ENCODE measurements around the gene UQCRH. TPM values are rescaled to one million over a fixed set of nuclear protein-coding genes. Genes with fewer than 3 reads are reported as not detected.
"Not testable (repeated sequence)": the region's sequence is repeated elsewhere in the genome, so short reads cannot be mapped to it uniquely, and the experiment has no call there.

The UQCRH gene
- total RNA-seq, 1 donor from 2014 or later: 258 TPM

- Mint-ChIP-seq H3K27ac (peak overlapping the region; percentile 53), H3K36me3 (ENCODE audit: low read depth) (peaks cover 48% of the 10 kb centered on the region), H3K4me3 (peak overlapping the region; percentile 28), H3K27me3 (ENCODE audit: insufficient read depth) (no peaks in the 10 kb centered on the region), H3K9me3 (no peaks in the 10 kb centered on the region), H3K4me1 (ENCODE audit: low read depth) (peaks cover 49% of the 10 kb centered on the region)
- intact Hi-C loops (cut with micrococcal nuclease): loop anchor here (5.0 kb wide), 1 partner anchor 211 kb away; the partner anchor contains the start of gene PIK3R3
- DNase-seq (ENCODE audit: low spot score): no peak
These were observed 39.8 kb downstream of the UQCRH start for GRCh38 chr1:46343351-46343695.

- H3K9me3 Mint-ChIP-seq: no peaks in the 10 kb centered on the region
- H3K4me1 Mint-ChIP-seq (ENCODE audit: low read depth): peaks cover 51% of the 10 kb centered on the region
- peaks cover 48% of the 10 kb centered on the region for H3K36me3 Mint-ChIP-seq (ENCODE audit: low read depth)
- intact Hi-C loops (cut with micrococcal nuclease): loop anchor here (5.0 kb wide), 1 partner anchor 211 kb away; the partner anchor contains the start of gene PIK3R3
- DNase-seq (ENCODE audit: low spot score): no peak
- H3K27ac Mint-ChIP-seq: peak overlapping the region; percentile 53
- no peak overlapping the region for H3K4me3 Mint-ChIP-seq
- no peaks in the 10 kb centered on the region for H3K27me3 Mint-ChIP-seq (ENCODE audit: insufficient read depth)
These were observed 40.2 kb downstream of the UQCRH start for GRCh38 chr1:46343705-46344104.

GRCh38 chr1:46344481-46344880, 41.0 kb downstream of the UQCRH start:
- H3K4me1 Mint-ChIP-seq (ENCODE audit: low read depth): peaks cover 48% of the 10 kb centered on the region
- H3K27ac Mint-ChIP-seq: no peak overlapping the region
- intact Hi-C loops (cut with micrococcal nuclease): loop anchor here (5.0 kb wide), 1 partner anchor 212 kb away; the partner anchor contains the start of gene PIK3R3
- DNase-seq (ENCODE audit: low spot score): no peak
- no peak overlapping the region for H3K4me3 Mint-ChIP-seq
- H3K36me3 Mint-ChIP-seq (ENCODE audit: low read depth): peaks cover 50% of the 10 kb centered on the region
- H3K9me3 Mint-ChIP-seq: no peaks in the 10 kb centered on the region
- H3K27me3 Mint-ChIP-seq (ENCODE audit: insufficient read depth): no peaks in the 10 kb centered on the region

- H3K9me3 Mint-ChIP-seq: no peaks in the 10 kb centered on the region
- no peak for DNase-seq (ENCODE audit: low spot score)
- intact Hi-C loops (cut with micrococcal nuclease): no loop called here
- no peak overlapping the region for H3K27ac Mint-ChIP-seq
- H3K4me1 Mint-ChIP-seq (ENCODE audit: low read depth): peaks cover 44% of the 10 kb centered on the region
- H3K4me3 Mint-ChIP-seq: no peak overlapping the region
- H3K36me3 Mint-ChIP-seq (ENCODE audit: low read depth): peaks cover 54% of the 10 kb centered on the region
- no peaks in the 10 kb centered on the region for H3K27me3 Mint-ChIP-seq (ENCODE audit: insufficient read depth)
These were observed 41.8 kb downstream of the UQCRH start for GRCh38 chr1:46345281-46345680.

GRCh38 chr1:46352363-46352762, 48.9 kb downstream of the UQCRH start:
- no peak overlapping the region for H3K4me3 Mint-ChIP-seq
- intact Hi-C loops (cut with micrococcal nuclease): no loop called here
- DNase-seq (ENCODE audit: low spot score): no peak
- peaks cover 11% of the 10 kb centered on the region for H3K4me1 Mint-ChIP-seq (ENCODE audit: low read depth)
- no peaks in the 10 kb centered on the region for H3K9me3 Mint-ChIP-seq
- no peaks in the 10 kb centered on the region for H3K27me3 Mint-ChIP-seq (ENCODE audit: insufficient read depth)
- H3K36me3 Mint-ChIP-seq (ENCODE audit: low read depth): peaks cover 42% of the 10 kb centered on the region
- no peak overlapping the region for H3K27ac Mint-ChIP-seq

GRCh38 chr1:46355920-46356319, 52.4 kb downstream of the UQCRH start:
- DNase-seq (ENCODE audit: low spot score); H3K9me3 Mint-ChIP-seq; H3K4me3 Mint-ChIP-seq; H3K27ac Mint-ChIP-seq; intact Hi-C loops (cut with micrococcal nuclease); H3K4me1 Mint-ChIP-seq (ENCODE audit: low read depth); H3K27me3 Mint-ChIP-seq (ENCODE audit: insufficient read depth): not testable (repeated sequence)
- peaks cover 34% of the 10 kb centered on the region for H3K36me3 Mint-ChIP-seq (ENCODE audit: low read depth)

GRCh38 chr1:46362158-46362557, 58.7 kb downstream of the UQCRH start:
- Mint-ChIP-seq H3K27ac (no peak overlapping the region), H3K36me3 (ENCODE audit: low read depth) (peaks cover 33% of the 10 kb centered on the region), H3K4me1 (ENCODE audit: low read depth) (no peaks in the 10 kb centered on the region), H3K27me3 (ENCODE audit: insufficient read depth) (no peaks in the 10 kb centered on the region), H3K4me3 (no peak overlapping the region), H3K9me3 (no peaks in the 10 kb centered on the region)
- no peak for DNase-seq (ENCODE audit: low spot score)
- intact Hi-C loops (cut with micrococcal nuclease): no loop called here

- H3K27ac Mint-ChIP-seq: no peak overlapping the region
- no peaks in the 10 kb centered on the region for H3K4me1 Mint-ChIP-seq (ENCODE audit: low read depth)
- H3K4me3 Mint-ChIP-seq: no peak overlapping the region
- peaks cover 31% of the 10 kb centered on the region for H3K36me3 Mint-ChIP-seq (ENCODE audit: low read depth)
- intact Hi-C loops (cut with micrococcal nuclease): no loop called here
- H3K27me3 Mint-ChIP-seq (ENCODE audit: insufficient read depth): no peaks in the 10 kb centered on the region
- H3K9me3 Mint-ChIP-seq: no peaks in the 10 kb centered on the region
- DNase-seq (ENCODE audit: low spot score): no peak
These were observed 59.6 kb downstream of the UQCRH start for GRCh38 chr1:46363121-46363520.

GRCh38 chr1:46364612-46365011, 61.1 kb downstream of the UQCRH start:
- no peaks in the 10 kb centered on the region for H3K27me3 Mint-ChIP-seq (ENCODE audit: insufficient read depth)
- no peak overlapping the region for H3K27ac Mint-ChIP-seq
- no peaks in the 10 kb centered on the region for H3K9me3 Mint-ChIP-seq
- no peak overlapping the region for H3K4me3 Mint-ChIP-seq
- no peak for DNase-seq (ENCODE audit: low spot score)
- peaks cover 31% of the 10 kb centered on the region for H3K36me3 Mint-ChIP-seq (ENCODE audit: low read depth)
- H3K4me1 Mint-ChIP-seq (ENCODE audit: low read depth): peaks cover 1% of the 10 kb centered on the region
- intact Hi-C loops (cut with micrococcal nuclease): no loop called here

GRCh38 chr1:46365796-46366195, 62.3 kb downstream of the UQCRH start:
- DNase-seq (ENCODE audit: low spot score); H3K4me1 Mint-ChIP-seq (ENCODE audit: low read depth); H3K9me3 Mint-ChIP-seq; H3K4me3 Mint-ChIP-seq; intact Hi-C loops (cut with micrococcal nuclease); H3K27me3 Mint-ChIP-seq (ENCODE audit: insufficient read depth); H3K27ac Mint-ChIP-seq: not testable (repeated sequence)
- H3K36me3 Mint-ChIP-seq (ENCODE audit: low read depth): peaks cover 28% of the 10 kb centered on the region

Other genes with a start within 250 kb of the UQCRH start
- gene PIK3R3, start 171.1 kb upstream of the UQCRH start, total RNA-seq: 3.6 TPM in 2 replicates
- gene TSPAN1, start 128.6 kb upstream of the UQCRH start, total RNA-seq: not detected in 2 replicates
- gene P3R3URF, start 127.2 kb upstream of the UQCRH start, total RNA-seq: not detected in 2 replicates
- 80.8 and 85.7 TPM in 2 replicates for gene POMGNT1, start 105.3 kb upstream of the UQCRH start, total RNA-seq
- gene LURAP1, start 100.4 kb upstream of the UQCRH start, total RNA-seq: 0.15 TPM in 1 of 2 replicates, not detected in the other
- 49.7 and 50.2 TPM in 2 replicates for gene RAD54L, start 55.9 kb upstream of the UQCRH start, total RNA-seq
- 62.1 and 62.6 TPM in 2 replicates for gene LRRC41, start 82 bp upstream of the UQCRH start, total RNA-seq
- gene NSUN4, start 37.1 kb downstream of the UQCRH start, total RNA-seq: 37.6 and 39.6 TPM in 2 replicates
- gene FAAH, start 90.6 kb downstream of the UQCRH start, total RNA-seq: 4.4 and 5.0 TPM in 2 replicates
- not detected in 2 replicates for gene DMBX1, start 186.1 kb downstream of the UQCRH start, total RNA-seq
- gene KNCN, start 247.9 kb downstream of the UQCRH start, total RNA-seq: not detected in 2 replicates